ENCODE measurements around the gene SLC38A10.

SLC38A10 gene

DNA sequence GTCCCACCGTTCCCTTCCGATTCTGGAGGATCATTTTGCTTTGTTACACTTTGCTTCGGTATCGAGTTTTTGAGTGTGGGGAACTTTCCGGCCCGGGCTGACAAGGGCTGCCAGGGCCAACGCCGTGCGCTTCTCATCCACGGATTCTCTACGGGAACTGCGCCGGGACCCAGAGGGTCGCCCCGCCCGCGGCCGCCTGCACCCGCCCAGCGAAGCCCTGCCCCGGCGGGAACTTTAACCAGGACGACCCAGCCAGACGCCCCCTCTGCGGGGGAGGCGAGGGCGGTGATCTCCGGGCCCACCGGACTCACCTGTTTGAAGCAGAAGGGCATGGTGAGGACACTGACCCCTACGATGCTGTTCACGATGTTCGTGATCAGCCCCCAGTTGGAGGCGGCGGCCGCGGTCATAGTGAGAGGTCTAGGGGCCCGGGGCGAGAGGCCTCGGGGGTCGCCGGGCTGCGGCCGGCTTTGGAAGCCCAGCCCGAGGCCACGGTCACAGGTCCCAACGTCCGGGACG lies 536 bp downstream of the SLC38A10 start:
- Mint-ChIP-seq H3K9me3 (no peaks in the 10 kb centered on the region), H3K4me3 (peak overlapping the region; percentile 98), H3K36me3 (ENCODE audit: insufficient read depth) (peaks cover 19% of the 10 kb centered on the region), H3K27ac (ENCODE audit: low read depth) (peak overlapping the region; percentile 98), H3K27me3 (no peaks in the 10 kb centered on the region), H3K4me1 (peaks cover 37% of the 10 kb centered on the region)
- DNase-seq (ENCODE audit: low spot score in 2 of 2) (no peak), ATAC-seq (replicated peaks; ENCODE audit: extremely low read depth, poor library complexity, severe bottlenecking) (no peak)

DNA sequence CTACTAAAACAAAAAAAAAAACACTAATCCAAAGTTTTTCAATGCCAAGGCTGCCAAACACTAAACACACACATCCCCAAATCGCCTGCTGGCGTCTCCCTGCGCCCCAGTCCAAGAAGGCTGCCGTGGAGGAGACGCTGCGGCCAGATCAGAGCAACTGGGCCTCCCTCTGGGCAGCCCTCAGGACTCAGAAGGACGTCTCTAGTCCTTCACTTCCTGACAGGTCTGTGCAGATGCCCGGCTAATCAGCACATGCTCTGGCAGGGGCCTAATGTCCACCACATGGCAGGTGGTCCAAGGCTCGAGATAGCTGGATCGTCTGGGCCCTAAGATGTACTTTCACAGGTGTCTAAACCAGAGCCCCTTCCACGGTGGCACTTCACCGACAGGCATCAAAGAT lies 2.7 kb downstream of the SLC38A10 start:
- Mint-ChIP-seq H3K27me3 (no peaks in the 10 kb centered on the region), H3K9me3 (no peaks in the 10 kb centered on the region), H3K36me3 (ENCODE audit: insufficient read depth) (peaks cover 19% of the 10 kb centered on the region), H3K4me1 (peaks cover 39% of the 10 kb centered on the region), H3K27ac (ENCODE audit: low read depth) (no peak overlapping the region), H3K4me3 (no peak overlapping the region)
- ATAC-seq (replicated peaks; ENCODE audit: extremely low read depth, poor library complexity, severe bottlenecking) (no peak), DNase-seq (ENCODE audit: low spot score in 2 of 2) (no peak)

DNA sequence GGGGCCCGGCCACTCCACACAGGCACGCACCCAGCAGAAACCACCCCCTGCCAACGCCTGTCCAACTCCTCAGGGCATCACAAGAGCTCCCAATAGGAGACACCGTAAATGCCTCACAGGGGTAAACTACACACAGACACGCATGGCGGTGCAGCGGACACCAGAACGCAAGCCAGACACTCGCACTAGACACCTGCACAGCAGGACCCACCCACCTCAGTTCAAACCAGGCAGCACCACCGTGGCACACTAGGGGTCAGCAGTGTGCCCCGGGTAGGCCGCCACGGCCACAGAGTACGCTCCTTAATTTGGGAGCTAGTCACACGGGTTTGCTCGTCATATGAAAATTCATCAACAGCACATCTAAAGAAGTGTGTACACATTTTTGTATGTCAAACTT lies 3.4 kb downstream of the SLC38A10 start:
- Mint-ChIP-seq H3K27ac (ENCODE audit: low read depth) (no peak overlapping the region), H3K36me3 (ENCODE audit: insufficient read depth) (peaks cover 21% of the 10 kb centered on the region), H3K9me3 (no peaks in the 10 kb centered on the region), H3K27me3 (no peaks in the 10 kb centered on the region), H3K4me1 (peaks cover 46% of the 10 kb centered on the region), H3K4me3 (no peak overlapping the region)
- ATAC-seq (replicated peaks; ENCODE audit: extremely low read depth, poor library complexity, severe bottlenecking), result peak; percentile 41
- DNase-seq (ENCODE audit: low spot score in 2 of 2), result peak; percentile 49 to 52

DNA sequence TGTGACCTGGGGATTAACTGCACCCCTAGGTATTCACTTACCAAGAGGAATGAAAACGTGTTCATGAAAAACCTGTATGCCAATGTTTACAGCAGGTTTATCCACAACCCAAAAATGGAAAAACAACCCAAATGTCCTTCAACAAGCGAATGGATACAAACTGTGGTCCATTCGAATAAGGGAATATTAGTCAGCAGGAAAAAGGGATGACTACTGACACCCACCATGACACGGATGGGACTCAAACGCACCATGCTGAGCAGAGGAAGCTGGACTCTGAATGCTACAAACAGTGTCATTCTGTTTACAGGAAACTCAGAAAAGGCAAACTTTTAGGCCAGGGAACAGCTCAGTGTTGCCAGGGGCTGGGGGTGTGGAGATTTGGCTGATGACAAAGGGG lies 4.9 kb downstream of the SLC38A10 start:
- H3K27ac Mint-ChIP-seq (ENCODE audit: low read depth), result no peak overlapping the region
- no peak for DNase-seq (ENCODE audit: low spot score in 2 of 2)
- H3K4me1 Mint-ChIP-seq, result peaks cover 52% of the 10 kb centered on the region
- H3K36me3 Mint-ChIP-seq (ENCODE audit: insufficient read depth), result peaks cover 18% of the 10 kb centered on the region
- no peaks in the 10 kb centered on the region for H3K9me3 Mint-ChIP-seq
- ATAC-seq (replicated peaks; ENCODE audit: extremely low read depth, poor library complexity, severe bottlenecking), result no peak
- H3K27me3 Mint-ChIP-seq, result no peaks in the 10 kb centered on the region
- H3K4me3 Mint-ChIP-seq, result no peak overlapping the region

DNA sequence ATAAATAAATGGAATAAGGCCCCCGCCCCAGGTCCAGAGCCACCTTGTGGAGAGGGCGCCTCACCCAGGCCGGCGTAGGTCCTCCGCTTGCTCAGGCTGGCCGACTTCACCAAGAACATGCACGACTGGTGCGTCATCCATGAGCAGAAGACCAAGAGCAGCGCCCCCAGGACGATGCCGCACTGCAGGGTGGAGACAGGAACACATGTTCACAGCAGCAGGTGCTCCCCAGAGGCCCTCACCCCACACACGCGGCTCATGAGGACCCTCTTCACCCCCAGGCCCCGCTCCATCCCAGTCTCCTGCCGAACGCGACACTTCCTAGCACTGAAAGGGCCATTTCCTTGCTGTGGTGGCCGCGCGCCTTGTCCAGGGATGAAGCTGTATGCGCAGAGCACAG lies 5.5 kb downstream of the SLC38A10 start:
- no peak for ATAC-seq (replicated peaks; ENCODE audit: extremely low read depth, poor library complexity, severe bottlenecking)
- Mint-ChIP-seq H3K4me1 (peaks cover 56% of the 10 kb centered on the region), H3K4me3 (no peak overlapping the region), H3K9me3 (no peaks in the 10 kb centered on the region), H3K27ac (ENCODE audit: low read depth) (no peak overlapping the region), H3K27me3 (no peaks in the 10 kb centered on the region), H3K36me3 (ENCODE audit: insufficient read depth) (peaks cover 16% of the 10 kb centered on the region)
- DNase-seq (ENCODE audit: low spot score in 2 of 2), result no peak

DNA sequence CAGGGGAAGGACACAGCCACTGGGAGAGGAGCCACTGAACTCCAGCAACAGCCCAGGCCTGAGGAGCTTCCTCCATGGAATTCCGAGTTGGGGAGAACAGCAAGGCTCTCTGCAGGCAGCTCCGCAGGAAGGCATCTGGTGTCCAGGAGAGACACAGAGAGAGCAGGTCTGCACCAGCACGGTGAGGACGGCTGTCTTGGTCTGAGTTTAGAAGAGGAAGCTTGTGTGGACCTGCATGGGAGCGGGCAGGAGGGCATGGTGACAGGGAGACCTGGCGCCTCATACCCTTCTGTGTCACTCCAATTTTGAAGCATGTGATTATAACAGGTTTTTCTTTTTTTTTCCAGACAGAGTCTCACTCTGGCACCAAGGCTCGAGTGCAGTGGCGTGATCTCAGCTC lies 6.4 kb downstream of the SLC38A10 start:
- Mint-ChIP-seq H3K27ac (ENCODE audit: low read depth) (peak overlapping the region; percentile 25), H3K9me3 (no peaks in the 10 kb centered on the region), H3K27me3 (no peaks in the 10 kb centered on the region), H3K36me3 (ENCODE audit: insufficient read depth) (peaks cover 16% of the 10 kb centered on the region), H3K4me3 (no peak overlapping the region), H3K4me1 (peaks cover 53% of the 10 kb centered on the region)
- DNase-seq (ENCODE audit: low spot score in 2 of 2), result no peak
- no peak for ATAC-seq (replicated peaks; ENCODE audit: extremely low read depth, poor library complexity, severe bottlenecking)

DNA sequence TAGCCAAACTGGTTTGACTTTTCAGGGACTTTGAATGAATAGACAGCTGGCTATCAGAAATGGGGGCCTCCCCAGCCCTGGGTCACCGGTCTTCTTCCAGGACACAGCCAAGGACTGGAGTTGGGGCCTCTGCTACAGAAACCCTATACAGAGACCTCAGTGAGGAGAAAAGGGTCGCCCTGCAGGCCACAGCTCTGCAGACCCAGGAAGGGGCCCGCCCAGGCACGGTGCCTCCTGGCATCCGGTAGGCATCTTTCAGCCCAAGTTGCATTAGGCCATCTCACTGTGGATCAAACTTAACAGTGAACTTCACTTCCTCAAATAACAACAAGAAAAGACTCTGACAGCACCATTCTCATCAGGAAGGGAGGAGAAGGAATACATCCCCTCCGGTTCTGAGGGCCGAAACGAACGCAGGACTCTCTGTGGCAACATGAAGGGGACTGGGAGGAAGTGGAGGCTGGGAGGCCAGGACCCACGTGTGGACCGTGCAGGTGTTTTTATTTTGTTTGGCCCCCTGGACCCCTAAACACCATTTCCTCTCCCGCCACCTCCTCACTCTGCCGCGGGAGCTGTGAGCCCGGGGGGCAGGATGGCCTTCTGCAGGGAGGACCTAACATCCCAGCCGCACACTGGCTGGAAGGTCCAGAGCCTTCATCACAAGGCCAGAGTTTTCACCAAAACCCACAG lies 7.2 kb downstream of the SLC38A10 start:
- Mint-ChIP-seq H3K4me1 (peaks cover 53% of the 10 kb centered on the region), H3K36me3 (ENCODE audit: insufficient read depth) (peaks cover 16% of the 10 kb centered on the region), H3K4me3 (peak overlapping the region; percentile 84), H3K27ac (ENCODE audit: low read depth) (peak overlapping the region; percentile 25), H3K27me3 (no peaks in the 10 kb centered on the region), H3K9me3 (no peaks in the 10 kb centered on the region)
- ATAC-seq (replicated peaks; ENCODE audit: extremely low read depth, poor library complexity, severe bottlenecking) (no peak), DNase-seq (ENCODE audit: low spot score in 2 of 2) (no peak)

DNA sequence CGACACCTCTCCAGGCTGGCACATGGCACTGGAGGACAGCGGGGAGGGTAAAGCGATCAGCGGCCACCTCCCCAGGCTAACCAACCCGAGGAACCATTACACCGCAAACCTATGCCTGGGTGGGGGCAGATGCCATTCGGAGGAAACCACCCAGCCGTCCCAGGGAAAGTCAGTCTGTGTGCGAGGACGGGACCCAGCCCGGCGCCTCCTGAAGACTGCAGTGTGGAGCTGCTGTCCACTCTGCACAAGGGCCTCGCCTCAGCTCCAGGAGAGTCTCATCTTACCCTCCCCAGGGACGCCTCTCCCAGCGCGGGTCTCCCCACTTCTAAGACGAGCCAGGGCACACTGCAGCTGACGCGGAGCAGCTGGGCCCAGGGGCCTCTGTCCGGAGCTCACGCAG lies 8.0 kb downstream of the SLC38A10 start:
- no peak for DNase-seq (ENCODE audit: low spot score in 2 of 2)
- Mint-ChIP-seq H3K4me3 (peak overlapping the region; percentile 84), H3K4me1 (peaks cover 53% of the 10 kb centered on the region), H3K36me3 (ENCODE audit: insufficient read depth) (peaks cover 16% of the 10 kb centered on the region), H3K27me3 (no peaks in the 10 kb centered on the region), H3K9me3 (no peaks in the 10 kb centered on the region), H3K27ac (ENCODE audit: low read depth) (peak overlapping the region; percentile 10)
- no peak for ATAC-seq (replicated peaks; ENCODE audit: extremely low read depth, poor library complexity, severe bottlenecking)

DNA sequence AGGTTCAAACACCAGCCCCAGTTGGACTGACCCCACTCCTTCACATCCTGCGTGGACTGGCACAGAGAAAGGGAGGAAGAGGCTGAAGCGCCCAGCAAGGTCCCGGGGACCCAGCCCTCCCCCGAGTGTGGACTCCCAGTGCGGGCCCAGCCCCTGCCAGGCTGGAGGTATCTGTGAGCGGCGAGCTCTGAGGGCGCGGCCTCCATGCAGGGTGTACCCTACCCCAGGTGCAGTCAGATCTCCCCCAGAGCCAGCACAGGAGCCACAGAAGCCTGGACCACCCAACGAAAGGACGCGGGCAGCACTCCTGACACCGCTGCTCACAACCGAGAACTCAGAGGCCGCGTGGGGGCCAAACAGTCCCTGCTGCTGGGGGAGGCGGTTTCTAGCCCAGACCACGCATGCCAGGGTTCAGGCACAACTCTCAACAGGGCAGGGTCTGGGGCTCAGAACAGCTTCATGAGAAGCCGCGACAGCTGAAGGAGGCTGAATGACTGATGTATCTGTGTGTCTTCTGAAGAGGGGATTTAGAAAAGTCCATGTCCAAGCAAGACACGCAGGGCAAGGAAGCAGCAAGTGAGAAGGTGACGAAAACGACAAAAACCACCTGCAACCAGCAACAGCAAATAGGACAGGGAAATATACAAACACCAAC lies 8.5 kb downstream of the SLC38A10 start:
- no peak for DNase-seq (ENCODE audit: low spot score in 2 of 2)
- ATAC-seq (replicated peaks; ENCODE audit: extremely low read depth, poor library complexity, severe bottlenecking), result no peak
- peaks cover 18% of the 10 kb centered on the region for H3K36me3 Mint-ChIP-seq (ENCODE audit: insufficient read depth)
- peak overlapping the region; percentile 84 for H3K4me3 Mint-ChIP-seq
- H3K9me3 Mint-ChIP-seq, result no peaks in the 10 kb centered on the region
- H3K4me1 Mint-ChIP-seq, result peaks cover 49% of the 10 kb centered on the region
- no peaks in the 10 kb centered on the region for H3K27me3 Mint-ChIP-seq
- peak overlapping the region; percentile 10 for H3K27ac Mint-ChIP-seq (ENCODE audit: low read depth)

DNA sequence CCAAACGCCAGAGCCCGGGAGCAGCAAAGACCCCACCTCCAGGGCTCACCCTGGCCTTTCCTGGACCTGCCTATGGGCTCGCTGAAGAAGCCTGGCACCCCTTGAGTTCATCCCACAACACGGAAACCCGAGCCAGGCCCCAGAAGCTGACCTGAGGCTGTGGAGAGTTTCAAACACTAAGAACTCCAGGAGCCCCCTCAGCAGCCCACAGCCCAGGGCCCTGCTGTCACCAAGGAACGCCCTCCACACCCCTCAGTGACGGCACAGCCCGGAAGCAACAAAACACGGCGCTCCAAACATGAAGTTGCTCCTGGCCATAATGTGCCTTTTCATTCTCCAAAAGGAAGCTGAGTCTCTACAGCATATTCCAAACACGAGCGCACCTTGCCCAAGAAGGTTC lies 9.2 kb downstream of the SLC38A10 start:
- DNase-seq (ENCODE audit: low spot score in 2 of 2), result no peak
- H3K4me3 Mint-ChIP-seq, result peak overlapping the region; percentile 84
- H3K36me3 Mint-ChIP-seq (ENCODE audit: insufficient read depth), result peaks cover 17% of the 10 kb centered on the region
- no peaks in the 10 kb centered on the region for H3K9me3 Mint-ChIP-seq
- H3K27ac Mint-ChIP-seq (ENCODE audit: low read depth), result peak overlapping the region; percentile 84
- no peak for ATAC-seq (replicated peaks; ENCODE audit: extremely low read depth, poor library complexity, severe bottlenecking)
- no peaks in the 10 kb centered on the region for H3K27me3 Mint-ChIP-seq
- peaks cover 42% of the 10 kb centered on the region for H3K4me1 Mint-ChIP-seq

DNA sequence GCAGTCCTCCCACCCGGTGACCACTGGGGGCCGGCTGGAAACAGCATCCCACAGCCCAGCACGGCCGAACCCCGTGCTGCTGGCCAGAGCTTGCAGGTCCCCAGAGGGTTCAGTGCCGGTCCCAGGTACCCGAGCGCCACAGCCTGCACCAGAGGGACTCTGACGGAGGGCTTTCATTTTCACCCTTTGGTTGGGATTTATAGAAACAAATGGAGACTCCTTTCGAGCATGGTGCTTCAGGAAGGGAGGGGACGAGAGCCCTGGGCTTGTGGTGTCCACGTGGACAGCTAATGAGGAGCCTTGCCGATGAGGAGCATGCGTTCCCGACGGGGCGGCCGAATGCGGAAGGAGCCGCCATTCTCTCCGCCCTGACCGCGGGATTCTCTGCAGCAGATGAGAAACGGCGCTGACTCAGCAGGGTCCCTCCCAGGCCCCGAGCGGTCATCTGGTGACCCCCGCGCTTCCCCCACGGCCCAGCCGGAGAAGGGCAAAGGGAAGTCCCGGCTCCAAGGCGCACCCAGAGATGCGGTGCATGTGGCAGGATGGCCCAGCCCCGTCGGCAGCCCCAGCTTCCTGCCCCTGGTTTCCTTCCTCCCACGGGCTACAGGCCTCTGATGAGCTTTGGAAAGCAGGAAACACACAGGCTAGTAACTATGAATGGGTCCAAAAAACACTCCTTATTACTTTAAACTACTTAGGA lies 9.8 kb downstream of the SLC38A10 start:
- DNase-seq (ENCODE audit: low spot score in 2 of 2) (no peak), ATAC-seq (replicated peaks; ENCODE audit: extremely low read depth, poor library complexity, severe bottlenecking) (peak; percentile 80)
- H3K9me3 Mint-ChIP-seq, result no peaks in the 10 kb centered on the region
- H3K4me3 Mint-ChIP-seq, result peak overlapping the region; percentile 84
- H3K4me1 Mint-ChIP-seq, result peaks cover 43% of the 10 kb centered on the region
- H3K36me3 Mint-ChIP-seq (ENCODE audit: insufficient read depth), result peaks cover 16% of the 10 kb centered on the region
- peak overlapping the region; percentile 84 for H3K27ac Mint-ChIP-seq (ENCODE audit: low read depth)
- H3K27me3 Mint-ChIP-seq, result no peaks in the 10 kb centered on the region

DNA sequence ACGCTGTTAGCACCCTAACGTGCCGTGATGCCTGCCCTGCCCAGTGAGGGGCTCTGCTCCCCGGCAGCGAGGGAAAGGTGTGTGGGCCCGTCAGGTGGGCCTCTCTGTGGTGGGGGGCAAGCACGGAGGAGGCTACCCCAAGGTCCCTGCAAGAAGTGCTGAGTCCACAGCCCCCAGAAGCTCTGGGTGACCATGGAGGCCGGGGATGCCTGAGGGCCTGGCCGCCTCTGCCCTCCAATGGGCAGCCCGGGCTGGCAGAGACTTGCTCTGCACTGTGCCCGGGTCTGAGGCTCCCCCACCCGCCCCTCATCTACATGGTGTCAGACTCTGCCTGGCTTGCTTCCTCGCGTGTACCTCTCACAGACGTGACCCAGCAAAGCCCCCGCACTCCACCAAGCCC lies 12.2 kb downstream of the SLC38A10 start:
- ATAC-seq (replicated peaks; ENCODE audit: extremely low read depth, poor library complexity, severe bottlenecking), result no peak
- no peak for DNase-seq (ENCODE audit: low spot score in 2 of 2)
- H3K4me1 Mint-ChIP-seq, result peaks cover 39% of the 10 kb centered on the region
- no peaks in the 10 kb centered on the region for H3K27me3 Mint-ChIP-seq
- H3K4me3 Mint-ChIP-seq, result no peak overlapping the region
- no peak overlapping the region for H3K27ac Mint-ChIP-seq (ENCODE audit: low read depth)
- H3K36me3 Mint-ChIP-seq (ENCODE audit: insufficient read depth), result peaks cover 21% of the 10 kb centered on the region
- no peaks in the 10 kb centered on the region for H3K9me3 Mint-ChIP-seq

DNA sequence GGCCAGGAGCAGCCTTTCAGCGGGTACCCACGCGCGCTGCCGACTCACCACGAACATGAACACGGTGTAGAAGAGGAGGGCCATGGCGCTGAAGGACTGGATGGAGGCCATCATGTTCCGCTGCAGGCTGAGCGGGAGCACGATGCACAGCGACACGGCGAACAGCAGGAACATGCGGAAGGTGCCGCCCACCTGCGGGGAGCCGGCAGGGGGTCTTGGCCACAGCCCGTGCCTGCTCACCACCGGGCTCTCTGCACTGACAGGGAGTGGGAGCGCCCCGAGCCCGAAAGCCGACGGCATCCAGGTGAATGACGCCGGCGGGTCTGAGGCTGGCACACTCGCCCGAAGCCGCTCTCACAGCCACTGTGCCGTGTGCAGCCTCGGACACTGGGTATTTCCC lies 13.0 kb downstream of the SLC38A10 start:
- Mint-ChIP-seq H3K36me3 (ENCODE audit: insufficient read depth) (peaks cover 21% of the 10 kb centered on the region), H3K27me3 (no peaks in the 10 kb centered on the region), H3K4me3 (no peak overlapping the region), H3K27ac (ENCODE audit: low read depth) (no peak overlapping the region), H3K9me3 (no peaks in the 10 kb centered on the region), H3K4me1 (peaks cover 40% of the 10 kb centered on the region)
- no peak for ATAC-seq (replicated peaks; ENCODE audit: extremely low read depth, poor library complexity, severe bottlenecking)
- no peak for DNase-seq (ENCODE audit: low spot score in 2 of 2)
